H1 (cell line): ENCODE data around the gene POP7. TPM values are rescaled to one million over a fixed set of nuclear protein-coding genes. Genes with fewer than 3 reads are reported as not detected.

Experiments used
- ASH2L ChIP-seq: fragments of 200-600, 300-600 bp; sonication (generic); IDR thresholded peaks from one replicate; pipeline ENCODE4 v1.7.1; 2017; ENCODE audit warnings: low read length
- CHD1 ChIP-seq: IDR thresholded peaks from 2 replicates; pipeline ENCODE4 v1.6.1; 2012; ENCODE audit warnings: low read depth, low read length, improper control_type of control experiment
- HDAC2 ChIP-seq, 2 experiments: fragments of 300-600 bp in 1 of 2; sonication (generic) in 1 of 2; IDR thresholded peaks; 2 replicates each; pipeline ENCODE4 v1.6.1; 2011 to 2012; ENCODE audit warnings: low read depth in 2 of 2, low read length in 2 of 2, mild to moderate bottlenecking in 2 of 2, moderate library complexity in 2 of 2, borderline replicate concordance in 1 of 2, inconsistent platforms in 1 of 2
- polyA plus RNA-seq, 7 experiments: library from polyadenylated mRNA; depleted of rRNA in 3 of 7; stranded (reverse) in 5 of 7; unstranded in 2 of 7; fragments of >200 nt in 5 of 7; fragments of 200-250 nt in 2 of 7; gene quantifications; 1 replicate in 5 of 7; 2 replicates in 1 of 7; 4 replicates in 1 of 7; pipeline versions ENCODE4 v1.2.1 to v1.2.3, GENCODE V29; 2011 to 2013; ENCODE audit warnings: missing spikeins in 2 of 7, mixed read lengths in 2 of 7
- total RNA-seq: library from RNA; stranded (reverse); fragmentation: NEBNext Ultra II Directional; extraction: Animal tissue kit (Norgen Biotek cat#: 25700); gene quantifications from 2 replicates; pipeline ENCODE4 v1.2.1, GENCODE V29; 2021

Gene POP7
- total and polyA plus RNA-seq, 2 of the 8 experiments (the other 6 are each of a cell fraction or from before 2014, with no cell fraction given), result 92.5 to 135 TPM

GRCh38 chr7:100685631-100686145 lies 20.2 kb upstream of the POP7 start (continued):
- no peak for TF ChIP-seq HDAC2 (IDR thresholded peaks at IDR 0.05; ENCODE audit: borderline replicate concordance in 1 of 2, low read depth in 2 of 2, low read length in 2 of 2)
- TF ChIP-seq ASH2L, result no peak
- no peak for TF ChIP-seq CHD1
